ENCODE data around the gene ZNF705A.
"Not testable (repeated sequence)": the region's sequence is repeated elsewhere in the genome, so short reads cannot be mapped to it uniquely, and the experiment has no call there.

The ZNF705A gene

GRCh38 chr12:8184206-8184605 is 27.4 kb downstream of the ZNF705A start:
- DNase-seq (ENCODE audit: low spot score): not testable (repeated sequence)

- DNase-seq (ENCODE audit: low spot score): not testable (repeated sequence)
Measured at GRCh38 chr12:8188088-8188487, 31.3 kb downstream of the ZNF705A start.

GRCh38 chr12:8197685-8198308 is 41.0 kb downstream of the ZNF705A start:
- DNase-seq (ENCODE audit: low spot score): not testable (repeated sequence)

GRCh38 chr12:8218711-8219382 is 62.0 kb downstream of the ZNF705A start:
- DNase-seq (ENCODE audit: low spot score): not testable (repeated sequence)

- not testable (repeated sequence) for DNase-seq (ENCODE audit: low spot score)
Measured at GRCh38 chr12:8221375-8221774, 64.6 kb downstream of the ZNF705A start.

- DNase-seq (ENCODE audit: low spot score): not testable (repeated sequence)
Measured at GRCh38 chr12:8221844-8222243, 65.0 kb downstream of the ZNF705A start.

GRCh38 chr12:8222303-8222702 is 65.5 kb downstream of the ZNF705A start:
- DNase-seq (ENCODE audit: low spot score): not testable (repeated sequence)

- DNase-seq (ENCODE audit: low spot score): not testable (repeated sequence)
Measured at GRCh38 chr12:8223646-8224045, 66.8 kb downstream of the ZNF705A start.

GRCh38 chr12:8224782-8225181 is 68.0 kb downstream of the ZNF705A start:
- not testable (repeated sequence) for DNase-seq (ENCODE audit: low spot score)

- DNase-seq (ENCODE audit: low spot score): no peak
Measured at GRCh38 chr12:8226355-8226754, 69.5 kb downstream of the ZNF705A start.

GRCh38 chr12:8226992-8227731 is 70.3 kb downstream of the ZNF705A start, which contains the start of gene FAM90A1:
FAM90A1 (minus strand) TSS chr12:8227618; CDS start chr12:8224832, 2,786 bp downstream.
- not testable (repeated sequence) for DNase-seq (ENCODE audit: low spot score)

GRCh38 chr12:8227732-8228077 is 70.9 kb downstream of the ZNF705A start:
- DNase-seq (ENCODE audit: low spot score): not testable (repeated sequence)

GRCh38 chr12:8228607-8229006 is 71.8 kb downstream of the ZNF705A start:
- DNase-seq (ENCODE audit: low spot score): not testable (repeated sequence)

- DNase-seq (ENCODE audit: low spot score): not testable (repeated sequence)
Measured at GRCh38 chr12:8229486-8229885, 72.7 kb downstream of the ZNF705A start.
